ENCODE results near the gene HSD11B2. TPM values are rescaled to one million over a fixed set of nuclear protein-coding genes. Genes with fewer than 3 reads are reported as not detected.
A peak's percentile ranks its signal among the peaks of the same experiment; 100 is the strongest.
"Not testable (repeated sequence)": the region's sequence is repeated elsewhere in the genome, so short reads cannot be mapped to it uniquely, and the experiment has no call there.

The HSD11B2 gene
- total and polyA plus RNA-seq, 2 of the 8 experiments (the other 6 are each of a cell fraction or from before 2014, with no cell fraction given): 28.7 to 32.9 TPM

GRCh38 chr16:67415421-67415820 is 15.5 kb upstream of the HSD11B2 start:
- not testable (repeated sequence) for H3K9me3 ChIP-seq (ENCODE audit: insufficient read depth in 2 of 2, low read depth in 1 of 2, low read length in 1 of 2); H3K4me1 ChIP-seq (replicated peaks in 1 of 4; ENCODE audit: control insufficient read depth in 3 of 4, insufficient read depth in 4 of 4, low read length in 3 of 4); FAIRE-seq; H2BK120ac ChIP-seq (replicated peaks; ENCODE audit: low read depth, low read length); H2BK5ac ChIP-seq (ENCODE audit: low read depth, low read length); H3K14ac ChIP-seq (ENCODE audit: insufficient read length); H3K18ac ChIP-seq (ENCODE audit: extremely low read depth, low read length); H4K8ac ChIP-seq (ENCODE audit: extremely low read depth, insufficient read depth, low read length); H3K23me2 ChIP-seq (ENCODE audit: low read depth, low read length); H3K4ac ChIP-seq (replicated peaks; ENCODE audit: insufficient read length, low read depth, low read length); H3K36me3 ChIP-seq (ENCODE audit: control insufficient read depth in 2 of 4, insufficient read depth in 4 of 4, low read length in 3 of 4); H3K23ac ChIP-seq (ENCODE audit: insufficient read length); H3K56ac ChIP-seq (replicated peaks; ENCODE audit: insufficient read length, low read depth, low read length); H4K20me1 ChIP-seq (replicated peaks in 1 of 2; ENCODE audit: control insufficient read depth in 1 of 2, insufficient read depth in 2 of 2, low read length in 2 of 2); H4K5ac ChIP-seq (ENCODE audit: insufficient read length, low read depth, low read length); H2AK5ac ChIP-seq (ENCODE audit: low read depth, low read length); DNase-seq (ENCODE audit: low read depth in 1 of 2, low spot score in 2 of 2); H3K79me1 ChIP-seq (ENCODE audit: low read depth, low read length); H2BK20ac ChIP-seq (ENCODE audit: low read length); H3K9ac ChIP-seq (replicated peaks in 1 of 4; ENCODE audit: extremely low read depth in 1 of 4, low read depth in 3 of 4, low read length in 3 of 4); H3K79me2 ChIP-seq (ENCODE audit: control insufficient read depth in 1 of 2, insufficient read depth in 2 of 2, low read length in 2 of 2); H2AFZ ChIP-seq (ENCODE audit: low read length); H3K27me3 ChIP-seq (replicated peaks in 1 of 4; ENCODE audit: control insufficient read depth in 3 of 4, extremely low read depth in 1 of 4, insufficient read depth in 3 of 4, low read length in 3 of 4); H2BK12ac ChIP-seq (ENCODE audit: low read depth, low read length); H2BK15ac ChIP-seq (ENCODE audit: low read length); H3K27ac ChIP-seq (ENCODE audit: low read depth, low read length); H4K91ac ChIP-seq (replicated peaks; ENCODE audit: insufficient read length, low read length)
- POLR2A ChIA-PET (ENCODE audit: partially characterized antibody): interaction anchor here (1.3 kb wide), 1 partner anchor 10 kb away, joined by 5 read pairs; no protein-coding TSS in a partner anchor
- WGBS, 2 experiments (ENCODE audit: extremely low coverage in 1 of 2, insufficient coverage in 1 of 2, insufficient read length in 1 of 2, insufficient replicate concordance in 2 of 2, low coverage in 1 of 2, low lambda C conversion rate in 2 of 2, missing lambda C conversion rate in 1 of 2): 92% methylated on average over 17 of the region's 19 CpGs; no CpG with 5 or more reads in 1 of the 2 experiments
- H3K4me2 ChIP-seq (ENCODE audit: insufficient read depth in 1 of 2, low read depth in 2 of 2, low read length in 2 of 2): peak overlapping the region; percentile 73 to 79
- H3K4me3 ChIP-seq (ENCODE audit: extremely low read depth in 1 of 4, insufficient read depth in 2 of 4, low read depth in 3 of 4, low read length in 4 of 4): peak overlapping the region; percentile 40 to 66 (median 54); a peak in 6 of 8 replicates
- CTCF ChIA-PET (ENCODE audit: partially characterized antibody): interaction anchor here (0.9 to 32.4 kb wide), 10 partner anchors 2 to 169 kb away, joined by 3 to 476 read pairs (median 5); partner anchors contain the start of genes HSD11B2, TPPP3 and ZDHHC1
